ENCODE data around the gene ZC3H12D.
"Not testable (repeated sequence)": the region's sequence is repeated elsewhere in the genome, so short reads cannot be mapped to it uniquely, and the experiment has no call there.

Gene ZC3H12D

DNA sequence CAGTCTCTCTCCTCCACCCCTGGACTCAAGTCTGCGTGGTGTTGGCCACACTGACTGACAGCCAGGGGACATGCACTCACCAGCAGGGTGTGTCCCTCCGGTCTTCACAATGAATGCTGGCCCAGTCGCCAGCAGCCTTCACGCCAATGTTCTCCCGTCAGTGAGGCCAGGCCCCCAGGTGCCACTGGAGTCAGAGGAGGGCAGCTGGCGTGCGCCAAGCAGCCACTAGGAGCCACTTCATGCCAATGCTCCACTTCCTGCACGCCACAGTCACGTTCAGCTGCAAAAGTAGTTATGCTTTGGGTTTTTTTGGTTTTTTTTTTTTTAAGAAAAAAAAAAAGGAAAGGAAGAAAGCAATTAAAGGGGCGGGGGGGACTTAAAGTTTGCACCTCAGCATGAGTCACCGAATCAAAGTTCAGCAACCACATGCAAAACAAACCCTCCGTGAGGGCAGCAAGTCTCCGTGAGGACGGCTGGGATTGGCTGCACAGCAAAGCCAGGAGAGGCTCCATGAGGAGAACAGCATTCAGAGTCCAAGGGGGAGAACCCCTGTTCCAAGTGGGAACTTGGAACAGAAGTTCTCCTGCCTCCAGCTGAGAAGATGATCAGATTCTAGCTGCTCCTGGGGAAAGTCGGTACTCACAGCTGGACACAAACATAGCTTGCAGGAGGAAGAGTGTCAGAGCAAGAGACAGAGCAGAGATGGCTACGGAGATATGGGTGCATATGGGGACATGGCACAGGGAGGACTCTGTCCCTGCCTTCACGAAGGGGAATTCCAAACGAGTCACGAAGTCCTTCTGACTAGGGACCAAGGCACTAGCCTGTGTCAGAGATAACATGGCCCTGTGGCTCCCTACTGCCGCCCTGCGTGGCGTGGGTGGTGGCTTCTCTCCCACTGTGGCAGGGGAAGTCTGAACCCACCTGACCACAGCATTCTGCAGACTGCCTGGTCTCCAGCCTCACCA is at the start of gene ZC3H12D:
Gene ZC3H12D, minus strand, starts transcription at position 282 of the 968 bp plus-strand sequence. CDS start 10,471 bp downstream, outside the sequence.
- DNase-seq: peak; percentile 65 to 66

DNA sequence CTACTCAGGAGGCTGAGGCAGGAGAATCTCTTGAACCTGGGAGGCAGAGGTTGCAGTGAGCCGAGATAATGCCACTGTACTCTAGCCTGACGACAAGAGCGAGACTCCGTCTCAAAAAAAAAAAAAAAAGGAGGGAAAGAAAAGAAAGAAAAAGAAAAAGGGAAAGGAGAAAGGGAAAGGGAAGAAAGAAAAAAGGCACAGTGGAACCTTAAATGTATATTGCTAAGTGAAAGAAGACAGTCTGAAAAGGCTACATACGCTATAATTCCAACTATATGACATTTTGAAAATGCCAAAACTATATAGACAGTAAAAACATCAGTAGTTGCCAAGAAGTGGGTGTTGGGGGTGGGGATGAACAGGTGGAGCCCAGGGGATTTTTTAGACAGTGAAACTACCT is 44.8 kb upstream of the ZC3H12D start:
- no peak for DNase-seq

DNA sequence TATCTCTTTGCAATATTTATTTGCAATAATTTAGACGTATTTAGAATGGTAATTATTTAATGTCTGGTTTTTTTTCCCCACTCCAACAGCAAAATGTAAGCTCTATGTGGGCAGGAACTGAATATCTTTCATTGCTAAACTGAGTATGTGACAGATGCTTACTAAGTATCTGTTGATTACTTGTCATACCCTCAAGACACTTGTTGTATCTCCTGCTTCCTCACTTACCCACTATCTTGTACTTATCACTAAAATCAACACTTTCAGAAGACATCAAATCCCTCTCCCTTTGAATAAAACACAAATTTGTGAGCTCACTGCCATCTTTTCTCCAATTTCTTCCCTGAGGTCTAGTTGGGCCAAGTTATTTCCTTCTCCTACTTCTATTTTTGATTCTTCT is 30.7 kb upstream of the ZC3H12D start:
- DNase-seq: no peak

DNA sequence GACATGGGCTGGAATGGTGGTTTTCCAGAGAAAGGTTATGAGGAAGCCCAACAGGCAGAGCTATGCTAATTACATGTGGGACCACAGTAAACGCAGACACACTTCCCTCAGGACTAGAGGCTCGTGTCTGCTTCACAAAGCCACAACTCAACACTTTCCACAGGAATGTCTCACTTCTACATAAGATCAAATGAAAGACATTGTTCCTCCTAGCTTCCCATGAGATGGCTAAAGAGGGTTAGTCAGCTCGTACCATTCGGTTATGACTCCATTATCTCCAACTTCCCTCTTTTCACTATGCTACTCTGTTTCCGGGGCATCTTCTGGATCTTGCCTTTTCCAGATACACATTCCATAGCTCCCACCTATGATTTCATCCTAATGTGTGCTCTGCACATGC is 29.1 kb upstream of the ZC3H12D start:
- no peak for DNase-seq

DNA sequence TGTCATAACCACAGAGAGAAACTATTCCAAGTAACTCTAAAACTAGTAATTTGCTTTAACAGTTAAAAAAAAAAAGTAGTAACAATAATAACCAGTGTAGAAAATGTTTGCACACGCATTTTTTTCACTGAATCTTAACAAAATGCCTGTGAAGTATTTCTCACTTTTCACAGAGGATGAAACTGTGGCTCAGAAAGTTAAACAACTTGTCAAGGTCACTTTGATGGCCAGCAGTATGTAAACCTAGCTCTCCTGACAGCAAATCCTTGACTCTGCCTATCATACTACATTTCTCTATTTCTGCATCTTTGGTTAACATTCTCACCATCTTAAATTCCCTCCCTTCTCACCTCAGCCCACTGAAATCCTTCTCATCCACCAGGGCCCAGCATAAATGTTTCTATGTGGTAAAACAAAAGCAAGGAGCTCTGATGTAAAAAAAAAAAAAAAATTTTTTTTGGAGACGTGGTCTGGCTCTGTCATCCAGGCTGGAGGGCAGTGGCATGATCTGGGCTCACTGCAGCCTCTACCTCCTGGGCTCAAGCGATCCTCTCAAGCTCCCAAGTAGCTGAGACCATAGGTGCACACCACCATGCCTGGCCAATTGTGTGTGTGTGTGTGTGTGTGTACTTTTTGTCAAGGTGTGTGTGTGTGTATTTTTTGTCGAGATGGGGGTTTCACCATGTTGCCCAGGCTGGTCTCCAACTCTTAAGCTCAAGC is 26.1 kb upstream of the ZC3H12D start:
- DNase-seq: no peak

DNA sequence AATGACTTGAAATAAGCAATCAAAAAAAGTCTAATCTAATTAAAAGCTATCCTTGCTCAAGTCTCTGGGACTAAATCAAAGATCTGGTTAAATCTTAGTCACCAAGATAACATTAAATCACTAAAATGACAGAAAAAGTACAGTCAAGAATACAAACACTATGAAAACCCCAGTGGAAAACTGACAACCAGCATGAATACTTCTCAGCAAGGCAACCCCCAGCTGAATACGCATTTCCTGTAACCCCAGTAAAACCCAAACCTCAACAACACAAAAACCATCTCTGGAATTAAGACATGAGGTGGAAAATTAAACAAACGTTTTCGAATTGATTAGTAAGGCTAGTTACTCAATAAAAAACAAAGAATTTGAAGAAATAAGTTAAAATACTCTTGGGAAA is 23.7 kb upstream of the ZC3H12D start:
- DNase-seq: no peak

DNA sequence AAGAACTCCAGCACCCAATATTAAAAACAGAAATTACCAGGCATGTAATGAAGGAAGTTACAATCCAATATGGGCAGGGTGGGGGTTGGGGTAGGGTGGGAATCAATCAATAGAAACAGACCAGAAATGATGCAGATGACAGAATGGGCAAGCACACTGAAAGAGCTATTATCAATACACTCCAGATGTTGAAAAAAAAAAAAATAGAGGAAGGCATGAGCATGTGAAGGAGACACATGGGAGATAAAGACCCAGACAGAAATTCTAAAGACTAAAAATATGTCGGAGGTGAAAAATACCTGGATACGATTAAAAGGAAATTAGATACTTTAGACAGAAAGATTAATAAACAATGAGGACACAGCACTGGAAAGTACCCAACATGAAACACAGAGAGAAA is 19.1 kb upstream of the ZC3H12D start:
- DNase-seq: no peak

DNA sequence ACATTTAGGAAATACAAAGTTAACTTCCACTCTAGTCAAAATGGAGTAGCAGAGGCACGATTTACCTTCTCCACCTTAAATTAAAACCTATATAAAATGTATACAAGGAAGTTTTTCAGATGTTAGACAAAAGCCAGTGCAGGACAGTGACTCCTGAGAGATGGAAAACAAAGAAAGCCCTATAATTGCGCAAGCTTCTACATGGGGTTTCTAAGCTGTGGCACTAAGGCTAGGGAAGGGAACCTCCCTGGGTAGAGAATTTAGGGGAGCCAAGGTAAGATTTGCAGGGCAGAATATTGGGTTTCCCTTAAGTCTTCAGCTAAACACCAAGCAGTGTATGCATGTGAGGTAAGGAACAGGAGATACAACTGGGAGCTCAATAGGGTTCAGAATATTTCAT is 18.5 kb upstream of the ZC3H12D start:
- no peak for DNase-seq

DNA sequence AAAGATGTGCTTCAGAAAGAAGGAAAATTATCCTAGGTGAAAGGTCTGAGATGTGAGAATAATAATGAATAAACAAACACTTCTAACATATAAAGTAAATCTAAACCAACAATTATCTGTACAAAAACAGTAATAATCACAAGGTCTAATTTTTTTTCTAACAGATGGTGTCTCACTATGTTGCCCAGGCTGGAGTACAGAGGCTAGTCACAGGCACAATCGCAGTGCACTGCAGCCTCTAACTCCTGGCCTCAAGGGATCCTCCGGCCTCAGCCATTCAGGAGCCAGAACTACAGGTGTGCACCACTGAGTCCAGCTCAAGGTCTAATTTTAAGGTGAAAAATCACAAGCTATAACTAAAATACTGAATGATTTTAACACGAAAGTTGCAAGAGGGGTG is 17.0 kb upstream of the ZC3H12D start:
- no peak for DNase-seq

DNA sequence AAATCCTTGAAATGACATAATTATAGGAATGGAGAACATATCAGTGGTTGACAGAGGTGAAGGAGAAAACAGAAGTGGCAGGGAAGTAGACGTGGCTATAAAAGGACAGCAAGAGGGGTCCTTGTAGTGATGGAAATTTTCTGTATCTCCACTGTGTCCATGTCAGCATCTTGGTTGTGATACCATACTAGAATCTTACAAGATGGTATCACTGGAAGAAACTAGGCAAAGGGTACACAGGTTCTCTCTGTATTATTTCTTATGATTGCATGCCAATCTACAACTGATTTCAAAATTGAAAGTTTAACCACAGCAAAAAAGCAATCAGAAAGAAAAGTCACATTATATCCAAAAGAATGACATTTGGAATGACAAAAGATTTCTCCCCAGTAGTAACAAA is 16.4 kb upstream of the ZC3H12D start:
- DNase-seq: no peak

DNA sequence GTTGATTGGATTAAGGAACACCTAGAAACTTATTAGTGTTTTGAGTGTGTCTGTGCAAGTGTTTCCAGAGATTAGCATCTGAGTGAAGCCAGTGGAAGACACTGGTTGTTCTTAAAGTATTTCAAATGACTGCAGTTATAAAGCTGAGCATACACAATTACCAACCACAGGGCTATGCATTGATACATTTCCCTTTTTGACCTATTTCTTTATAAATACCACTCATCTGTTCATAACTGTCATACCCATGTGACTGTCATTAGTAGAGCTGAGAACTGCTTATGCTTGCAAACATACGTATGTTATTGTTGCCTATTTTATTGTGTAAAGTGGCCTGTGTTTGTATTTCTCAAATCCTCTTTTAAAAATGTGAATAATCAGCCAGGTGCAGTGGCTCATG is 15.3 kb upstream of the ZC3H12D start:
- DNase-seq: no peak

DNA sequence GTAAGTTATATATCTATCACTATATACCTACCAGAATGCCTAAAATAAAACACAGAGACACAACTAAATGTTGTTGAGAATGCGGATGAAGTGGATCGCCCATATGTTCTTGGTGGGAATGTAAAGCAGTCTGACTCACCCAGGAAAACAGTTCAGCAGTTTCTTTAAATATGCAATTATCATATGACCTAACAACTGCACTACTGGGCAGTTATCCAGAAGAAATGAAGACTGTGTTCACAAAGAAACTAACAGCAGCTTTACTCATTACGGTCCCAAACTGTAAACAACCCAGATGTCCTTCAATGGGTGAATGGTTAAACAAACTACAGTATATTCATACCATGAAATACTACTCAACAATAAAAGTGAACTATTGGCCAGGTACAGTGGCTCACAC is 14.3 kb upstream of the ZC3H12D start:
- no peak for DNase-seq

DNA sequence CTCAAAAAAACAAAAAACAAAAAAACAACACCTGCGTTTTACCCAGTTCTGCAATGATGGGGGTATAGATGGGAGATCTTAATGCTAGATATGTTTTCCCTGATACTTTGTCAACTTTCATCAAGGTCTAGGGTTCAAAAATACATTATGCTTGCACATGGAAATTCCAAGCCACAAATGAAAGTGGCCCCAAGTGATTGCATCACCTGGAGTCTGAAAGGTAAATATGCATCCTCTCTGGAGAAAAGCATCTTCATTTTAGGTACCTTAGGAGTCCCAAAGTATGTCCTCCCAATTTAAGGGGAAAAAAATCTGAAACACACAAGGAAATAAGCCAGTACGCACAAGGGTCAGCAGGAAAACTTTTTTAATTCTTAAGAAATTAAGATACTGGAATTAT is 12.6 kb upstream of the ZC3H12D start:
- no peak for DNase-seq

DNA sequence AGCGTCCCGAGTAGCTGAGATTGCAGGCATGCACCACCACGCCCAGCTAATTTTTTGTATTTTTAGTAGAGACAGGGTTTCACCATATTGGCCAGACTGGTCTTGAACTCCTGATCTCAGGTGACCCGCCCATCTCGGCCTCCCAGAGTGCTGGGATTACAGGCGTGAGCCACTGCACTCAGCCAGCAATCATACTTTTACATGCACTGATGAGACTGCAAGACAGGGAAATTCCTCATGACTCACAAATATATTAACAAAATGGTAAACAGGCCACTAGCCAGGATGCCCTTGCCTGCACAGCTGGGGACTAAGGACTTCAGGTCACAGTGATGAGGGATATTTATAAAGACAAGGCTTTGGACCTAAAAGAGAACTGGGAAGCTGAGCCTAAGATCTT is 11.8 kb upstream of the ZC3H12D start:
- not testable (repeated sequence) for DNase-seq

DNA sequence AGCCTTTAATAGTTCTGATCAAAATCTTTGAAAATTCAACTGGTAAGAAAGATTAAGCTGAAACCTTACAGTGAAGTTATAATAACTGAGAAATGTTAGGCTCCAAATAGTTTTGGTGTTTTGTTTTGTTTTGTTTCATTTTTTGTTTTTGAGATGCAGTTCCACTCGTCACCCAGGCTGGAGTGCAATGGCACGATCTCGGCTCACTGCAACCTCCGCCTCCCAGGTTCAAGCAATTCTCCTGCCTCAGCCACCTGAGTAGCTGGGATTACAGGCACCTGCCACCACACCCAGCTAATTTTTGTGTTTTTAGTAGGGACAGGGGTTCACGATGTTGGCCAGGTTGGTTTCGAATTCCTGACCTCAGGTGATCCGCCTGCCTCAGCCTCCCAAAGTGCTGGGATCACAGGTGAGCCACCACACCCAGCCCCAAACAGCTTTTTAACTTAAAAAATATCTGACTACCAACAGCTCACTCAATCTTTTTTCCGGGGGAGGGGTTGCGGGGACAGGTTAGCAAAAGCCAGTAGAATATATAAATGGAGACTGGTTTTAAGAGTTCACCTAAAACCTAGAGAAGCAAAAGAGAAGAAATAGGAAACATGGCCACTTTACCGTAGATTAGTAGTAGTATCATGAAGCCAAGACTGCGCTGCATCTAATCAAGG is 10.7 kb upstream of the ZC3H12D start:
- not testable (repeated sequence) for DNase-seq

DNA sequence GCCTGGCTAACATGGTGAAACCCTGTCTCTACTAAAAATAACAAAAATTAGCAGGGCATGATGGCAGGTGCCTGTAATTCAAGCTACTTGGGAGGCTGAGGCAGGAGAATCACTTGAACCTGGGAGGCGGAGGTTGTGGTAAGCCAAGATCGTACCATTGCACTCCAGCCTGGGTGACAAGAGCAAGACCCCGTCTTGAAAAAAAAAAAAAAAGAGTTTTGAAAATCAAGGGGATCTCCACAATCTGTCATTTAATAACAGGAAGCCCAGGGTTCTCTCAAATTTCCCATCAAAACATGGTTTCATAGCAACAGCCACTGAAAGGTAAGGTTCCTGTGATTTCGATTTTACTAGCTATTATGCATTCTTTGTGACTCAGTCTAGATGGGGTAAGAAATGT is 10.0 kb upstream of the ZC3H12D start:
- DNase-seq: peak in 1 of 2 donors; percentile 42

DNA sequence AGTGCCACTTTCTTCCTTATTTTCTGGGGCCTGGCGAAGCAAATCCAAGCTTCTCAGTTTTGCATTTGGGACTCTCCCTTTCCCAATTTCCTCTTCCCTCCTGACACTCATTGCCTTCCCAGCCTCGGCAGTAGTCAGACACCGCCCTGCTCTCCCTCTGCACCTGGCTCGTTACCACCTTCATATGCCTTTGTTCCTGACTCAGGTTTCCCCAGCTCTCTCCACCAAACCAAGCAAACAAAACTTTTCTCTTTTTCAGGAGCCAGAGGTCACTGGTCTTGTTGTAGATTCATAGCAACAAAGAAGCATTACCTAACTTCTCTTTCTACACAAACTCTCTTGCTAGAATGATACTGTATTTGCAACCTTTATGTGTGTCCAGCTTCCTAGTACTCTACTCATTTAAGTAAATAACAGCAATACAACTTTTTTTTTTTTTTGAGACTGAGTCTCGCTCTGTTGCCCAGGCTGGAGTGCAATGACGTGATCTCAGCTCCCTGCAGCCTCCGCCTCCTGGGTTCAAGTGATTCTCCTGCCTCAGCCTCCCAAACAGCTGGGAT is 9.0 kb upstream of the ZC3H12D start:
- DNase-seq: no peak

DNA sequence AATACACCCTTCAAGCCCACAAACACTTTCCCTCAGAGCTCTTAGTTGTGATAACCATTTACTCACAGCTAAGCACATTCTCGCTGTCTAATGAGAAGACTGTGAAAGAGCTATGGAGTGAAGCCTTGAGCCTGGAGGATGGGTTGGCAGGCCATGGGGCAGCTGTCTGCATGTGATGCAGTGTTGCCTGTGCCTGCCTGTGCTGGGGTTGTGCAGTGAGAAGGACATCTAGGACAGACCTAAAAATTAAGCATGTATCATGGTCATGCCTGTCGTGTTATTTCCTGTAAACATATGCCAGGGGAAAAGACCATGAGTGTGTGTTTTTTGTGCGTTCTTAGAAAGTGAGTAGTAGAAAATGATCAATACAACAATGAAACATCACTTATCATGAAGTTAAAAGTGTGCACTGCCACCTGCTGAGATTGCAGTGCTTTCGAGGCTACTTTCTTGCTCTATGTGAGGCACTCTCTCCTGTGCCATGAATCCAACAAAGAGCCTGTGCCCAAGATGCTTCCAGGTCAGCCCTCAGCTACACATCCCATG is 8.1 kb upstream of the ZC3H12D start:
- DNase-seq: no peak

DNA sequence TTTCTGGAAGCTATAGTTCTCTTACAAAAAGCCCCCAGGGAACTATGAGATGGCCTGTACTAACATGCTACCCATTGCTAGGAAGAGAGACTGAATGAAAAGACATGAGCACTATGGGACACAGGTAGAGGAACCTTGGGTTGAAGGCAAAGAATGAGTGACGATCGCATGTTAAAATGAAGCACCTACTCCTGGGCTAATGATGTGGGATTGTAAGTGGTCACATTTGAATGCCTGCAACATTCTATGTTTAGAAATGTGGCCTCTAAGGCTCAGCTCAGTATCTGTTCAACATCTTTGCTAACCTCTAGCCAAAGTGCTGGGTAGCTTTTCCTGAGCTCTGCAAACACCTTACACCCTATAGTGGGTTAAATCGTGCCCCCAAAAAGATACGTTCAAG is 5.2 kb upstream of the ZC3H12D start:
- DNase-seq: no peak

DNA sequence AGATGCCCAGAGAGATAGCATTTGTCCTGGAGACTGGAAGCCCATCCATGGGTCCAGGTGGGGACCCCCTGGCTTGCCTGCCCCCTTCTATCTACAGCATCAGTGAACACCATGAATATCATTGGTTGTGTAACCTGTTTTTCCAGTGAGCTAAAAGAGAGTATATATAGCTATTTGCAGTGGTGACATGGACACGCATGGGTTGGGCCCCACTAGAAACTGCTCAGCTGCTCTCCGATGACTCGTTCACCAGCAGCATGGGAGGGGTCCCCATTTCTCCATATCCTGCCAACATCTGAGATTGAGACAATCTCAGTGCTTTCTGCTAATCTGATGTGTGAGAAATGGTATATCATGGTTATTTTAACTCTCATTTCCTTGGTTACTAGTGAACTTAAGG is 4.0 kb upstream of the ZC3H12D start:
- DNase-seq: no peak

DNA sequence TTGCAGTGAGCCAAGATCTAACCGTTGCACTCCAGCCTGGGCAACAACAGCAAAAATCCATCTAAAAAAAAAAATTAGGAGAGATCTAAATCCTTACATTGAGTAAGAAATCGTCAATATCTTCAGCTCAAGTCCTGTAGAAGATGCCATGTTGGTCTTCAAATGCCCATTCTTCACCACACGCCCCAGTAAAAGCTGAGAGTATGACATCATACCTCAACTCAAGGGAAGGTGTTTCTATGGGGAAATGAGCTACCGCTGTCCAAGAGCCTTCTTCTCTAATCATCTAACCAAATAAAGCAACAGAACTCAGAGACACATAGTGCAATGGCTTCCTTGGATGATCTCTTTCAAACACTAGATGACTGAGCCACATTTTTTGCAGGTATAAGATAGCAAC is 2.5 kb upstream of the ZC3H12D start:
- DNase-seq: no peak

DNA sequence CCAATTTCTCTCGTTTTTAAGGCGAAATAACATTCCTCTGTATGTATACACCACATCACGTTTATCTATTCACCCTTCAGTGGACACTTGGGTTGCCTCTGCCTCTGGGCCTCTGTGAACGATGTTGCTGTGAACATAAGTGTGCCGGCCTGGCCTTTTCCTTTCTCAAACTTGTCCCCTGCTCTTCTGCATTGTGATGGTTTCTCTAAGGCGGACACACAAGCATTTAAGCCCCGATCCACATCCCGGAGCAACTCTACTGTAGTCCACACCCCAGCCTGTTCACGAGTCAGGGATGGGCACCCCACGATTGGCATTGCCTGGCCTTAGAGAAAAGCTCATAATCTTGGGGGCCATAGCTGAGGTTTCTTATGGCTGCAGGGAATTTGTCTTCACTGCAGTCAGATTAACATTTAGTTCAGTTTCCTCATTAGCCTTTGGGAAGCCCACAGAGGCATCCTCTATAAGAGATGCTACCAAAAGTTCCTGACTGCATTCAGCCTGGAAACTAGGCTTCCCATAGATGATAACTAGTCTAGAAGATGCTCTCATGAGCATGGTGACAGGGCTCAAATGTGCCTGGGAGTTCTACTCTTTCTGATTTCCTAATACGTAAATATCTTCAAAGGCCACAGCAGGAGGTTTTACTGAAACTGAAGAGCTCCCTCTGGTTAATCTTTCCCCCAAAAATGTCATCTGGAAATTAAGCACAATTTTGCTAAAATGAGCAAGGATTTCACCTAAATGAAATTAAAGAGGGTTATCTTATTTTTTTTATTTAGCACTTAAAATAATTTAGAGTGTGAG is 762 bp downstream of the ZC3H12D start:
- DNase-seq: no peak
